H54 (cell line): ENCODE data around the gene SPPL2B.
"Not testable (repeated sequence)": the region's sequence is repeated elsewhere in the genome, so short reads cannot be mapped to it uniquely, and the experiment has no call there.

Experiments
- DNase-seq: peaks from one replicate; pipeline ENCODE4 v3.0.0; 2011; ENCODE audit warnings: low spot score, mixed read lengths; ENCODE audit not compliant: insufficient read length
- FAIRE-seq: peaks from 3 replicates; lab custom pipeline; 2011; peaks lifted over from hg19 to GRCh38; lab: Jason Lieb, UNC
- POLR2A ChIP-seq: IDR thresholded peaks from 2 replicates; pipeline ENCODE4 v1.6.1; 2011; ENCODE audit warnings: low read depth, mild to moderate bottlenecking, low read length

Gene SPPL2B

DNA sequence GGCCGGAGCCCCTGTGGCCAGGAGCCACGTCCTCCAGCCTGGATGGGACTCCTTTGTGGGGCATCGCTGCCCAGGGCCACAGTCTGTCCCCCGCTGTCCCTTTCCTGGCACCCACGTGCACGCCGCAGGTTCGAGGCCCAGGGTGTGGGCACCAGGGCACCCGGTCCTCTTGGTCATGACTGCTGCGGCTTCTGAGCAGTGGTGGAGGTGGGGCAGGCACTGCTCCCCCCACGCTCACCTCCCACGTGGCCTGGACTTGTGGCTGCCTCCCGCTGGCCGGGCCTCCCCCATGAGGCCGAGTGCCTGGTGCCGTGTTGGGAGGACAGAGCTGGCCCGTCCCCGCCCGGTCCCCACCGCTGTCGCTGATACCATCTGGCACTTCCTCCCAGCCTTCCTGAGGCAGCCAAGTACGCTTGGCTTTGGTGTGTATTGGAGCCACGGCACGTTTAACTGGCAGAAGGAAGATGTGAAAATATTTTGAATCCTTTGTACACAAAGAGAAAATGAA is 12.8 kb downstream of the SPPL2B start:
- DNase-seq (no peak), FAIRE-seq (no peak)
- TF ChIP-seq POLR2A = no peak

DNA sequence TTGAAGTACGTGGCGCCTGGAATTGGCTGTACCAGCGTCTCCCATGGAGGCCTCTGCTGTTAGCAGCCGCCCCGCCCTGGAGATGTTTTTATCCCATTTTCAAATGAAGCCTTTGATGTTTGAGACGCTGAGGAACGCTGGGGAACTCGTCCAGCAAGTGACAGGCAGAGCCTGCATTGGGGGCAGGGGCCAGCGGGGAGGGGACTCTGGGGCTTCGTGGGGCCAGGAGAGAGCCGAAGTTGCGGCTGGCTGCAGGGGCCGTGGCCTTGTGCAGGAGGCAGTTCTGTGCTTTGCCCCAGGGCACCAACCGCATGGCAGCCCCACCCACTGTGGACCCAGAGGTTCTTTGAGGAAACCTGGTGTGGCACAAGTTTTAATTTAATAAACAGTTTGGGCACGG is 13.5 kb downstream of the SPPL2B start:
- no peak for TF ChIP-seq POLR2A
- FAIRE-seq = no peak
- DNase-seq = no peak

- TF ChIP-seq POLR2A = no peak
- DNase-seq (no peak), FAIRE-seq (no peak)
Measured at GRCh38 chr19:2342656-2343288, 14.3 kb downstream of the SPPL2B start.

GRCh38 chr19:2343289-2343982 is 15.0 kb downstream of the SPPL2B start:
- TF ChIP-seq POLR2A = no peak
- FAIRE-seq (no peak), DNase-seq (no peak)

- FAIRE-seq = no peak
- TF ChIP-seq POLR2A = no peak
- no peak for DNase-seq
Measured at GRCh38 chr19:2344381-2344870, 15.9 kb downstream of the SPPL2B start.

DNA sequence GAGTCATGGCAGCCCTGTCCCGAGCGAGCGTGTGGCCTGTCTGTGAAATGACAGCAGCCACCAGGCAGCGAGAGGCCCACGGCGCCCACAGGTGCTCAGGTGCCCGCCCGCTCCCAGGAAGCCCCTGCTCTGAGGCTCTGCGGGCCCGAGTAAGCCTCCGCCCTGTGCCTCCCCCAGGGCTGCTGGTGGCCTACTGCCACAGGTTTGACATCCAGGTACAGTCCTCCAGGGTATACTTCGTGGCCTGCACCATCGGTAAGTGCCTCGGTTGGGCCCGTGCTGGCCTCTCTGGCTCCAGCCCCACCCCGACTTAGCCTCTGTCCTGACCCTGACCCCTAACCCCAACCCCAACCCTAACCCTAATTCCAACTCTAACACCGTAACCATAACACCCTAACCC is 16.6 kb downstream of the SPPL2B start:
- FAIRE-seq (no peak), DNase-seq (no peak)
- no peak for TF ChIP-seq POLR2A

- DNase-seq (no peak), FAIRE-seq (no peak)
- no peak for TF ChIP-seq POLR2A
Measured at GRCh38 chr19:2345794-2346663, 17.5 kb downstream of the SPPL2B start.

DNA sequence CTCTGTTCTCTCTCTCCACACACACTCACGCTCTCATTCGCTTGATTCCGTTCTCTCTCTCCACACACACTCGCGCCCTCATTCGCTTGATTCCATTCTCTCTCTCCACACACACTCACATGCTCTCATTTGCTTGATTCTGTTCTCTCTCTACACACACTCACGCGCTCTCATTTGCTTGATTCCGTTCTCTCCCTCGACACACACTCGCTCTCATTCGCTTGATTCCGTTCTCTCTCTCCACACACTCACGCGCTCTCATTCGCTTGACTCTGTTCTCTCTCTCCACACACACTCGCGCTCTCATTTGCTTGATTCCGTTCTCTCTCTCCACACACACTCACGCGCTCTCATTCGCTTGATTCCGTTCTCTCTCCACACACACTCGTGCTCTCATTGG is 21.3 kb downstream of the SPPL2B start:
- FAIRE-seq, DNase-seq: not testable (repeated sequence)

- TF ChIP-seq POLR2A = no peak
- FAIRE-seq = no peak
- DNase-seq = no peak
Measured at GRCh38 chr19:2350656-2351055, 22.2 kb downstream of the SPPL2B start.

DNA sequence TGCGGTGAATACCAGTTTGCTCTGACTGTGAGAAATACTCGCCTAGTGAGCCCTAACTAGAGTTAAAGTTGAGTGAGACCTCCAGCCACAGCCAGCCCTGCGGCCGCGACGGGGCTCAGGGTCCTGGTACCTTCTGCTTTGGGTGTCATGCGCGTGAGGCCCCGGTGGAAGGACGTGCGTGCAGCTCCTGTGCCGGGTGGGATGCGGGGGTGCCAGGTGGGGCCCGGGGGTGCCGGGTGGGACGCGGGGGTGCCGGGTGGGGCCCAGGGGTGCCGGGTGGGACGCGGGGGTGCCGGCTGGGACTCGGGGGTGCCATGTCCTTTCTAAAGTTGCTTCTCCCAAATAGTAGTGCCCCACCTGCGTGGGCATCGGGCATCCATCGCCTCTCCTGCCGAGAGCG is 23.1 kb downstream of the SPPL2B start:
- DNase-seq (no peak), FAIRE-seq (no peak)
- TF ChIP-seq POLR2A = no peak

DNA sequence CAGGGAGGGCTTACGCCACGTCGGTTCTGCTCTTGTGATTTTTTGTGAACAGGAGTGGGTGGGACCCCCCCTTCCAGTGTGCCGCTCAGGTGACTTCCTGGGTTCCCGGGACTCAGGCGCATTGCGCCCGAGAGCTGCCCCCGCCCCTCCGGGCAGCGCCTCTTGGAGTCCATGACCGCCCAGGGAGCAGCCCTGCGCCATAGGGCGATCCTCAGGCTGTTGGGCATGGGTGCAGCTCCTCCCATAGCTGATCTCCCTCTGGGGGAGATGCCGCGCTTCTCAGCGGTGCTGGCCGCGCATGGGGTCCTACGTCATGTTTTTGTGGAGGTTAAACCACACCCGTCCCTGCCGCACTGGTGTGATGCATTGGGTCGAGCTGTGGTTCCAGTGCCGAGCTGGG is 23.6 kb downstream of the SPPL2B start:
- FAIRE-seq (no peak), DNase-seq (no peak)
- no peak for TF ChIP-seq POLR2A

DNA sequence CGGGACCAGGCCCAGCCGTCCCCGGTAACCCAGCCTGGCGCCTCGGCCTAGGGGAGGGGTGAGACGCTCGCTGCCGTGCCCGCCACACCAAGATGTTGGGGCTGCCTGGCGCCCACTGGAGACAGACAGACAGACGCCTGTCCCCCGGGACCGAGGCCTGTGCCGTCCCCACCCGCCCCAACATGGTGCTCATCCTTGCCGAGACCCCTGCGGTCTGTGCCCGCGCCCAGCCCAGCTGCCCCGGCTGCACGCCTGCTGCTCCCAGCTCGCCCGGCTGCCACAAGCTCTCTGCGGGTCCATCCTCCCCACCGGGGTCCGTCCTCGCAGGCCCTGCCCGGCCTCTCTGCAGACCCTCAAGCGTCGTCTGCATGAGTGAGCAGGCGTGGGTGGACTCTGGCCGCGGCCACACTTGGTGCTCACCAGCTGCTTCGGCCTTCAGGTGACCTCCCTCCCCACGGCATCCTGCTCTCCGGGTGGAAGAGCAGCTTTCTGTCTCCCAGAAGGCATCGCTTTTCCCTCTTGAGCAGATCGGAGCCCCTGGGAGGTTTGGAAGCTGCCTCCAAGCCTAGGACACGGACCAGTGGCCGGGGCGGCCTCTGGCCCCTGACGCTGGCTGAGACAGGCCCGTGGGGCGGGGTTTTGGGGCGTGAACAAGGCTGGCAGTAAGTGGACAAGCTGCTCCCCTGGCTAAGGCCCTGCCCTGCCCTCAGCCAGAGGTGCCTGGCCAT is 24.8 kb downstream of the SPPL2B start:
- DNase-seq (no peak), FAIRE-seq (no peak)
- TF ChIP-seq POLR2A = no peak

DNA sequence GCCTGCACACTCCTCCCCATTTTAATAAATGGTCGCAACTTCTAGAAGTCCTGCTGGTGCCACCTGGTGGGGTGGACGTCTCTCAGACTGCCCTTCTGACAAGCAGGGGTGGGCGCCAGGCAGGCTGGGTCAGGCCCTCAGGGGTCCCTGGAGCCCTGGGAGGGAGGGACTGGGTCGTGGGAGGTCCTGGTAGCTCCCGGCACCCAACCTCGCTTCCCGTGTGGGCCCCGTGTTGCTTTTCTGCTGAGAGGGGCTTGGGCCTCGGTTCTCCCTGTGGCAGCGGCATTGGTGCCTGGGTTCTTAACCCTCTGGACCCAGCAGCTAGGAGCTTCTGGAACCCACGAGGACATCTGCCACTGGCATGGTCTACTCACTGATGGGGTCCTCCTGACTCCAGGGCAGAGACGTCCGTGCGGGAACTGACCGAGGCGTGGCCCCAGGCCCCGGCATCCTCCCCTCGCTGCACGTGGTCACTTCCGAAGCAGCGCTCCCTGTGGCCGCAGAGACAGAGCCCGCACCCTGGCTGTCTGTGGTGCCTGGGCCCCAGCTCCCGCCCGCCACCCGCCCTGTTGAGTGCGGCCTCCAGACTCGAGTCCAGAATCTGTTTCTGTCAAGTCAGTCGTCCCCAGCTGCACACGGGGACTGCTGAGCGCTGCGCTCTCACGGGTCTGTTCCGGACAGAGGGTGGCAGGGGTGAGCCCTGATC is 25.6 kb downstream of the SPPL2B start:
- TF ChIP-seq POLR2A = no peak
- FAIRE-seq (no peak), DNase-seq (no peak)
